HG03108 (cell line): ENCODE results near the gene RAB5IF.
"Not testable (repeated sequence)": the region's sequence is repeated elsewhere in the genome, so short reads cannot be mapped to it uniquely, and the experiment has no call there.

Experiments
- ATAC-seq: cut with Tn5 transposase; IDR thresholded peaks from one replicate; pipeline ENCODE4 v1.9.1; 2021; ENCODE audit warnings: moderate library complexity; ENCODE audit not compliant: unreplicated experiment

The RAB5IF gene

DNA sequence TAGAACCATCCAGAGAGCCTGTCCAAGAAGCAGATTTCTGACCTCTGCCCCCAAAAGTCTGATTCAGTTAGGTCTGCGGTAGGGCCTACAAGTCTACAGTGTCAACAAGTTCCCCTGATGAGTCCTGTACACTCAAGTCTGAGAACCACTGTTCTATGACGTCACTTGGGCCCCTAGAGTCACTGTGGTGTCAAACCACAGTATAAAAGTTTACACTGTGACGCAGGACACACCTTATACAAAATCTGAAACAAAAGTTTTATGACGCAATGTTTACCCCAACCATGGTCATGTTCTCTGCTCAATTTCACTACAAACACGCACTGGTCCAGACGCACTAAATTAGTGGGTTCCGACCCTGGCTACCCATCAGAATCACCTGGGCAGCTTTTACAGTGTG is 22.5 kb downstream of the RAB5IF start:
- ATAC-seq = no peak

DNA sequence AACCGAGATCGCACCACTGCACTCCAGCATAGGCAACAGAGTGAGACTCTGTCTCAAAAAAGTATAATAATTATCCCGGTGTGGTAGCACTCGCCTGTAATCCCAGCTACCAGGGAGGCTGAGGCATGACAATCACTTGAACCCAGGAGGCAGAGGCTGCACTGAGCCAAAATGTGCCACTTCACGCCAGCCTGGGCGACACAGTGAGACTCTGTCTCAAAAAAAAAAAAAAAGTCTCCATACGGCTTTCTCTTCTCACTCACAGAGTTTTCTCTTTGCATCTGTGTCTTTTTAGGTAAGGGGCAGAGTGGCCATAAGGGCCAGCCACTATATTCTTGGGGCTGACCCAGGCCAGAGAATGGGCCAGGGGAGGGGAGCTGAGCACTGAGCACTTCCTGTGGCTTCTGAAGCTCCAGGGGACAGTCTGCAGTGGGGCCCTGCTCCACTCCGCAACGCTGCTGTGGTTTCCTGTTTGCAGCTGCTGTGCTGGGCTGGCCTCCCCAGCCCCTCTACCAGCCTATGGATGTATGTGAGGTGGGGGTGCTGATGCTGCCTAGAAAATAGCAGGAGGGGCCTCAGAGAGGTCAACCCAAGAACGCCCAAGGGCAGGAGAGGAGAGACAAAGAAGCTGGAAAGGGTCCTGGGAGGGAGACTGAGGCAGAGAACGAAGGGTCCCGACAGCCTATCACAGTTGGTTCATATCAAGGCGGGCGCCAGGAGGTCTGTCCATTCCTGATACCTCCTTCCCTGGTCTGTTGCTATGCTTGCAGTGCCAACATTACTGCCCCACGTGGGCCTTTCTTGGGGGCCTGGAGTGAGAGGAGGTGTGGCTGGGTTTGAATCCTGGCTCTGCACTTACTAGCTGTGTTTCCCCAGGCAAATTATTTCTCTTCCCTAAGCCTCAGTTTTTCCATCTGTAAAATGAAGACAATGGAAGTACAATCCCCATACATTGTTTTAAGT is 24.4 kb downstream of the RAB5IF start:
- ATAC-seq = peak; percentile 80

- ATAC-seq = no peak
These were observed 26.1 kb downstream of the RAB5IF start for GRCh38 chr20:36631646-36632045.

GRCh38 chr20:36632147-36632486 is 26.5 kb downstream of the RAB5IF start:
- no peak for ATAC-seq

GRCh38 chr20:36632487-36633284 is 27.1 kb downstream of the RAB5IF start:
- no peak for ATAC-seq

- no peak for ATAC-seq
These were observed 27.8 kb downstream of the RAB5IF start for GRCh38 chr20:36633285-36633772.

DNA sequence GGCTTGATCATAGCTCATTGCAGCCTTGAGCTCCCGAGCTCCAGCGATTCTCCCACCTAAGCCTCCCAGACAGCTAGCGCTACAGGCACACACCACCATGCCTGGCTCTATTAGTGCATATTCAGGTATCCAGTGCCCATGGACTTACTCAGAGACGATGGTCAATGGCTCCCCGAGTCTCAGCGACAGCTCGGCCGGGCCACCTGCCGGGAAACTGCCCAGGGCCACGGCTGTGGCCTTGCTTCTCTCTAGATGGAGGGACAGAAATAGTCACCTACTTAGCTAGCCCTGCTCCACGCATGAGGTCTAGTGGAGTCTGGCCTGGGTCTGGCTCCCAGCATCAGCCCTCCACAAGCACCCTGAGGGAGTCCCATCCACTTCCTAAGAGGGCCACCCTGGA is 28.8 kb downstream of the RAB5IF start:
- ATAC-seq = no peak

- ATAC-seq = not testable (repeated sequence)
These were observed 33.4 kb downstream of the RAB5IF start for GRCh38 chr20:36638876-36639400.

DNA sequence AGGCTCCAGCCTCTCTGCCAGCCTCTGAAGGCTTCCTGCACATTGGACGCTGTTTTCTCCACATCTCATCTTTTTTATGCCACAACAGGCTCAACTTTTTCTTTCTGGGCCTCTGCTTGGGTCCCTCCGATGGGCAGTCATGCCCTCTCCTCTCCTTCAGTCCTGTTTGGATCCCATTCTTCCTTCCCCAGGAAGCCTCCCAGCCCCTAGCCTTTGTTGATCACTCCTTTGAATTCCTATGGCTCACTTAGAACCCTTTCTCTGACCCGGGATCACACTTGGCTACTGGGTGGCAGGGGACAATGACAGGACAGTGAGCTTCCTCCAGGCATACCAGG is 35.9 kb downstream of the RAB5IF start:
- no peak for ATAC-seq

- no peak for ATAC-seq
These were observed 36.6 kb downstream of the RAB5IF start for GRCh38 chr20:36642136-36642535.

GRCh38 chr20:36644032-36644705 is 38.6 kb downstream of the RAB5IF start:
- ATAC-seq = no peak

- no peak for ATAC-seq
These were observed 39.1 kb downstream of the RAB5IF start for GRCh38 chr20:36644706-36645095.

- no peak for ATAC-seq
These were observed 39.8 kb downstream of the RAB5IF start for GRCh38 chr20:36645353-36645752.

DNA sequence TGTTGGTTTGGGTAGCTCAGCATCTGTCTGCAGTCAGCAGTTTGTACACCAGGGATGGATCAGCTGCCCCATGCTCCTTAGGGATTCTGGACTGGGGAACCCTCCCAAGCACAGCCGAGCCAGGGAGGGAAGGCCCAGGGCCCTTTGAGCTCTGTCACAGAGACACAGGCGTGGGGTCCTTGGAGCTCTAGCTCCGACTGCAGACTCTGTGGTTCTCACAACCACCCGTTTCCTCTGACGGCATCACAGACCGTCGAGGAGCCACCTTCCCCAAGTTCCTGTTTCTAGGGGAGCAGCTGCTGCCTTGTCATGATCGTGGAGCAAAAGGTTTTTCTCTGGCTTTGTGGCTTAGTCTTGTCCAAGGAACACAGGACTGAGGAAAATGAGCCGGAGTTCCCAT is 40.4 kb downstream of the RAB5IF start, which contains the start of gene SLA2:
TSS of gene SLA2 (minus strand) at position 199 of the 400 bp plus-strand sequence. CDS start 4,861 bp downstream, outside the sequence.
- ATAC-seq = no peak

- ATAC-seq = no peak
These were observed 41.1 kb downstream of the RAB5IF start for GRCh38 chr20:36646678-36647077.

GRCh38 chr20:36647196-36648121 is 41.9 kb downstream of the RAB5IF start:
- no peak for ATAC-seq

DNA sequence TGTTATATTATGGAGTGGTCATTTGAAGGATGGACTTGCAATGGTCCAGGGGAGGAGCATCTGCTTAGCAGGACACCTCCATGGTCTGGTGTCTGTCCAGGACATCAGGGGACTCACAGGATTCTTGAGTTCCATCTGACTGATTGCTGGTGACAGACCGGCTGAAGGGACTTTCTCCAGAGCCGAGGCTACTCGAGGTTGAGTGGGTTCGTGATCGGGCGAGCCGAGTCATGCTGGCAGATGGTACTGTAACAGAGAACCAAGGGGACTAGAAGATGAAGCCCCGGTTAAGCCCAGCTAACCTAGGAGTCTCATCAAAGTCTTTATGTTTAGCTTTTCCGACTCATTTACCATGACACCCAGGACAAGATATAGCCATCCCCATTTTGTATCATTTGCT is 47.9 kb downstream of the RAB5IF start:
- no peak for ATAC-seq

GRCh38 chr20:36654506-36654905 is 48.9 kb downstream of the RAB5IF start:
- ATAC-seq = no peak

DNA sequence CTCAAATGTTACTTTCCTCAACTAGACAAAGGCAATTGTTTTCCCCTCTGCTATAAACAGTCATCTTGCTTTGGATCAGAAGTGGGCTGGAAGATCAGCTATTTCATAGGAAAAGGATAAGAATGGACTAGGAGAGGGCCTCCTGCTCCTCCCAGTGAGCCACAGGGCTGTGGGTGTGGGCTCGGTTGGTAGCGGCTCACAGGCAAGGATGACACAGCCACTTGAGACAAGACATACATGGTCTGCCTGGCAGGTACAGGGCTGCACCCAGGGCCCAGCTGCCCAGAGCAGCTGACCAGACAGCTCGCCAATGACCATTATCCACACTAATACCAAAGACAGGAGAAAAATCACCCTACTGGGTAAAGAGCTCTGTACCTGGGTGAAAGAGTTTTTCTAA is 49.4 kb downstream of the RAB5IF start:
- no peak for ATAC-seq

DNA sequence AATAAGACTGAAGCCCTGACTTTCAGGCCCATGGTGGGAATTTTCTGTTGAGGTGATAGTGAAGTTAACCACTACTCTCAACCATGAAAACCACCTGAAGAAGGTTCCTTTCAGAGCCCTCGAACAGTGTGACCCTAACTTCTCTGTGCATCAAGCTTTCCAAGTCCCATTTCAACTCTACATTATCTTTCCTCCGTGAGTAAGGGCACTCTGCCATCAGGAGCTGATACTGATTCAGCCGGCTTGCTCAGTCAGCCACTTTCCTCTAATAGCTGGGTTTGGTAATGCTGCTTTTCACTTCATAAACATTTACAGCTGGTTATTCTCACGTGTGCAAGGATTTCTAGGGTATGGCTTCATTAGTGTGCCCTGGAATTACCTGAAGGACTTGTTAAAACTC is 51.2 kb downstream of the RAB5IF start:
- ATAC-seq = no peak
